HEK293 (cell line): ENCODE data around the gene MN1.

Source experiments
- GLI2 ChIP-seq: fragments of 450-650 bp; formaldehyde crosslinking; IDR thresholded peaks from 2 replicates; pipeline ENCODE4; 2017; ENCODE audit warnings: missing biosample characterization, missing genetic modification characterization, low read depth, borderline replicate concordance
- ZNF140 ChIP-seq: fragments of 450-650 bp; formaldehyde crosslinking; IDR thresholded peaks from 2 replicates; pipeline ENCODE4 v1.5.1; 2016; ENCODE audit warnings: missing biosample characterization, missing genetic modification characterization
- TF ChIP-seq, protein P1 (sequence below): fragments of 450-650 bp; formaldehyde crosslinking; IDR thresholded peaks from 2 replicates; pipeline ENCODE4 v1.5.1; 2016; ENCODE audit warnings: missing biosample characterization, missing genetic modification characterization
- TF ChIP-seq, protein P2 (sequence below): fragments of 450-650 bp; formaldehyde crosslinking; IDR thresholded peaks from 2 replicates; pipeline ENCODE4 v1.5.1; 2016; ENCODE audit warnings: missing biosample characterization, missing genetic modification characterization

DNA sequence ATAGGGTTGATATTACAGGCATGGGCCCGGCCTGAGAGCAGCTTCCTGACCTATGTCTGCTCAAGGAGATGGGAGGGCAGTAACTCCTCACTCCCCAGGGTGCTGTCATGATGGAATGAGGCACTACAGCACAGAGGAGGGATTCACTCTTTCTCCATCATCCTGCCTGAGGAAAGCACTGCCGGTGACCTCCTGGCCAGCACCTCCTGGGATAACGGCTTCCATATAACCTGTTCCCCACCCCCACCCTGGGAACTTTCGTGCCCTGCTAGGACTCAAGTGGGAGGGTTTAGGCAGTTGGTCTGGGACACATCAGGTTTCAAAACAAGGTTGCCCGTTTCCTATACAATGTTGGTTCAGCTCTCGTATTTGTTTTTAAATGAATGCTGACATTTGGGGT lies 42.7 kb upstream of the MN1 start:
- TF ChIP-seq ZNF140 (no peak), GLI2 (tag by site-specific recombination) (no peak)
- TF ChIP-seq, protein P1, sequence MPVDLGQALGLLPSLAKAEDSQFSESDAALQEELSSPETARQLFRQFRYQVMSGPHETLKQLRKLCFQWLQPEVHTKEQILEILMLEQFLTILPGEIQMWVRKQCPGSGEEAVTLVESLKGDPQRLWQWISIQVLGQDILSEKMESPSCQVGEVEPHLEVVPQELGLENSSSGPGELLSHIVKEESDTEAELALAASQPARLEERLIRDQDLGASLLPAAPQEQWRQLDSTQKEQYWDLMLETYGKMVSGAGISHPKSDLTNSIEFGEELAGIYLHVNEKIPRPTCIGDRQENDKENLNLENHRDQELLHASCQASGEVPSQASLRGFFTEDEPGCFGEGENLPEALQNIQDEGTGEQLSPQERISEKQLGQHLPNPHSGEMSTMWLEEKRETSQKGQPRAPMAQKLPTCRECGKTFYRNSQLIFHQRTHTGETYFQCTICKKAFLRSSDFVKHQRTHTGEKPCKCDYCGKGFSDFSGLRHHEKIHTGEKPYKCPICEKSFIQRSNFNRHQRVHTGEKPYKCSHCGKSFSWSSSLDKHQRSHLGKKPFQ (tag by site-specific recombination), result no peak
- TF ChIP-seq, protein P2, sequence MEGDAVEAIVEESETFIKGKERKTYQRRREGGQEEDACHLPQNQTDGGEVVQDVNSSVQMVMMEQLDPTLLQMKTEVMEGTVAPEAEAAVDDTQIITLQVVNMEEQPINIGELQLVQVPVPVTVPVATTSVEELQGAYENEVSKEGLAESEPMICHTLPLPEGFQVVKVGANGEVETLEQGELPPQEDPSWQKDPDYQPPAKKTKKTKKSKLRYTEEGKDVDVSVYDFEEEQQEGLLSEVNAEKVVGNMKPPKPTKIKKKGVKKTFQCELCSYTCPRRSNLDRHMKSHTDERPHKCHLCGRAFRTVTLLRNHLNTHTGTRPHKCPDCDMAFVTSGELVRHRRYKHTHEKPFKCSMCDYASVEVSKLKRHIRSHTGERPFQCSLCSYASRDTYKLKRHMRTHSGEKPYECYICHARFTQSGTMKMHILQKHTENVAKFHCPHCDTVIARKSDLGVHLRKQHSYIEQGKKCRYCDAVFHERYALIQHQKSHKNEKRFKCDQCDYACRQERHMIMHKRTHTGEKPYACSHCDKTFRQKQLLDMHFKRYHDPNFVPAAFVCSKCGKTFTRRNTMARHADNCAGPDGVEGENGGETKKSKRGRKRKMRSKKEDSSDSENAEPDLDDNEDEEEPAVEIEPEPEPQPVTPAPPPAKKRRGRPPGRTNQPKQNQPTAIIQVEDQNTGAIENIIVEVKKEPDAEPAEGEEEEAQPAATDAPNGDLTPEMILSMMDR (tag by site-specific recombination), result no peak
